ENCODE data around the gene TLX2. TPM values are rescaled to one million over a fixed set of nuclear protein-coding genes. Genes with fewer than 3 reads are reported as not detected.

Gene TLX2
- polyA plus RNA-seq, 3 donors = not detected

GRCh38 chr2:74505448-74506246, 8.6 kb upstream of the TLX2 start:
- H3K9me3 Mint-ChIP-seq = peaks cover 0 to 9% (median 4%) of the 10 kb centered on the region in 7 donors
- H3K4me3 ChIP-seq (replicated peaks in 1 of 3; ENCODE audit: low read depth in 2 of 3, low read length in 3 of 3) = peak overlapping the region in 1 of 3 experiments; percentile 88
- H3K4me2 ChIP-seq (replicated peaks; ENCODE audit: extremely low read depth, low read length, poor library complexity, severe bottlenecking) = peak overlapping the region; percentile 96
- peaks cover 58% of the 10 kb centered on the region for H3K4me1 Mint-ChIP-seq
- peaks cover 38 to 57% (median 44%) of the 10 kb centered on the region in 3 donors for H3K27me3 Mint-ChIP-seq (ENCODE audit: low read depth in 3 of 3)
- peaks cover 28% of the 10 kb centered on the region for H3K79me2 ChIP-seq (ENCODE audit: insufficient read depth, low read length)
- intact Hi-C loops (cut with micrococcal nuclease) = no loop called here
- H3K4me1 ChIP-seq (ENCODE audit: control insufficient read depth in 1 of 2, insufficient read depth in 2 of 2, low read length in 2 of 2) = peaks cover 57 to 63% of the 10 kb centered on the region in 2 donors
- TF ChIP-seq, protein P1, sequence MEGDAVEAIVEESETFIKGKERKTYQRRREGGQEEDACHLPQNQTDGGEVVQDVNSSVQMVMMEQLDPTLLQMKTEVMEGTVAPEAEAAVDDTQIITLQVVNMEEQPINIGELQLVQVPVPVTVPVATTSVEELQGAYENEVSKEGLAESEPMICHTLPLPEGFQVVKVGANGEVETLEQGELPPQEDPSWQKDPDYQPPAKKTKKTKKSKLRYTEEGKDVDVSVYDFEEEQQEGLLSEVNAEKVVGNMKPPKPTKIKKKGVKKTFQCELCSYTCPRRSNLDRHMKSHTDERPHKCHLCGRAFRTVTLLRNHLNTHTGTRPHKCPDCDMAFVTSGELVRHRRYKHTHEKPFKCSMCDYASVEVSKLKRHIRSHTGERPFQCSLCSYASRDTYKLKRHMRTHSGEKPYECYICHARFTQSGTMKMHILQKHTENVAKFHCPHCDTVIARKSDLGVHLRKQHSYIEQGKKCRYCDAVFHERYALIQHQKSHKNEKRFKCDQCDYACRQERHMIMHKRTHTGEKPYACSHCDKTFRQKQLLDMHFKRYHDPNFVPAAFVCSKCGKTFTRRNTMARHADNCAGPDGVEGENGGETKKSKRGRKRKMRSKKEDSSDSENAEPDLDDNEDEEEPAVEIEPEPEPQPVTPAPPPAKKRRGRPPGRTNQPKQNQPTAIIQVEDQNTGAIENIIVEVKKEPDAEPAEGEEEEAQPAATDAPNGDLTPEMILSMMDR (IDR thresholded peaks at IDR 0.05) = no peak
- H3K27me3 ChIP-seq (ENCODE audit: control insufficient read depth in 2 of 2, insufficient read depth in 2 of 2, low read length in 2 of 2) = peaks cover 25 to 46% of the 10 kb centered on the region in 2 donors
- H3K9ac ChIP-seq (ENCODE audit: insufficient read depth, low read length, poor library complexity, severe bottlenecking) = no peak overlapping the region
- H3K36me3 Mint-ChIP-seq = peaks cover 28 to 47% of the 10 kb centered on the region in 2 donors
- no peaks in the 10 kb centered on the region for H4K20me1 ChIP-seq (ENCODE audit: insufficient read depth, low read length)
- peak overlapping the region; percentile 59 to 100 for H3K4me3 Mint-ChIP-seq
- H3K36me3 ChIP-seq (replicated peaks in 1 of 2; ENCODE audit: control insufficient read depth in 1 of 2, insufficient read depth in 2 of 2, low read length in 2 of 2) = no peaks in the 10 kb centered on the region
- H3K9me3 ChIP-seq (replicated peaks in 1 of 2; ENCODE audit: control insufficient read depth in 1 of 2, insufficient read depth in 1 of 2, low read length in 2 of 2) = no peaks in the 10 kb centered on the region
- no peak overlapping the region for H2AFZ ChIP-seq (ENCODE audit: insufficient read depth, low read depth, low read length, poor library complexity, severe bottlenecking)
- peak overlapping the region; percentile 95 to 98 for H3K27ac ChIP-seq (ENCODE audit: low read depth in 1 of 2, low read length in 2 of 2)
- WGBS (ENCODE audit: insufficient coverage) = 100% methylated on average over 3 of the region's 14 CpGs
- peak overlapping the region in 6 of 7 donors; percentile 18 to 100 (median 81) for H3K27ac Mint-ChIP-seq
- no peak for DNase-seq

DNA sequence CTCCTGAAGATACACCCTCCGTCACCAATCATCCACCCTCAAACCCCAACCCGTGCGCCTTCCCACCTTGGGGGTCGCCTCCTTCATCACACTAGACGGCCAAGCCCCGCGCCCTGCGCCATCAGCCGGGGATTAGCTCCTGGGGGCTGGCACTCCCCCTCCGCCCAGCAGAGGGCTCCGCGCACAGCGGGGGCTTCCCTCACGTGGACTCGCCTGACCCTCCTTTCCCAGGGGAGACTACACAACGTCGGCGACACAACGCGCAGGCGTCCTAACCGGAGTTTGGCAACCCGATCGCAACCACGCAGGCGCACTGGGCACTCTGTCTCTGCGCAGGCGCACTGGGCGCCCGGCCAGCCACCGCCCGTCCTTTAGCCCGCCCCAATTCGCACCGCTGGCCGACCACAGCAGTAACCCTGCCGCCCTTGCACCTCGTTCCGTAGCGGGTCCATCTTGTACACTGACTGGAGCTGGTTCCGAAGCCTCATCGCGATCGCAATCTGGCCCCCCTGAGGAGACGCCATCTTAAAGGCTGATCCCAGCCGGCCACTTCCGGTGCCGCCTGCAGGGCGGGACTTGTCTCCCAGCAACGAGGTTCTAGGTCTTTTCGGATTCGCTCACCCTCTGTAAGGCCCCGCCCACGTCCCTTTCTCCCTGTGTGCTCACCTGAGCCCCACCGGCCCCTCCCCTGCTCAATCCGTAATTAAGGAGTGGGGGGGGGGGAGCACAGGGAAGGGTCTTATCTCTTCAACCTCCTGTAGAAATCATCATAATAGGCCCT, 6.9 kb upstream of the TLX2 start, which contains the start of gene PCGF1:
PCGF1 (minus strand) TSS at position 551 of the 781 bp plus-strand sequence; CDS start at position 524, 27 bp downstream.
- intact Hi-C loops (cut with micrococcal nuclease) = loop anchor here in 1 of 2 donors (1.0 kb wide), 1 partner anchor 22 kb away; the partner anchor contains the start of genes AUP1 and HTRA2
- Mint-ChIP-seq H3K27ac (peak within 1 kb of the TSS; percentile 98 to 100 (median 100)), H3K27me3 (ENCODE audit: low read depth in 3 of 3) (peaks cover 37 to 57% (median 44%) of the 10 kb centered on the region in 3 donors), H3K4me1 (peaks cover 59% of the 10 kb centered on the region), H3K9me3 (peaks cover 0 to 12% (median 8%) of the 10 kb centered on the region in 7 donors), H3K36me3 (peaks cover 25 to 36% of the 10 kb centered on the region in 2 donors), H3K4me3 (peak within 1 kb of the TSS; percentile 96 to 100)
- Histone ChIP-seq H4K20me1 (ENCODE audit: insufficient read depth, low read length) (no peaks in the 10 kb centered on the region), H3K9me3 (replicated peaks in 1 of 2; ENCODE audit: control insufficient read depth in 1 of 2, insufficient read depth in 1 of 2, low read length in 2 of 2) (peaks cover 0 to 4% of the 10 kb centered on the region in 2 donors), H3K4me3 (replicated peaks in 1 of 3; ENCODE audit: low read depth in 2 of 3, low read length in 3 of 3) (peak within 1 kb of the TSS; percentile 61 to 88 (median 79)), H3K9ac (ENCODE audit: insufficient read depth, low read length, poor library complexity, severe bottlenecking) (peak within 1 kb of the TSS; percentile 88), H3K79me2 (ENCODE audit: insufficient read depth, low read length) (peaks cover 28% of the 10 kb centered on the region), H3K27me3 (ENCODE audit: control insufficient read depth in 2 of 2, insufficient read depth in 2 of 2, low read length in 2 of 2) (peaks cover 25 to 46% of the 10 kb centered on the region in 2 donors), H3K4me2 (replicated peaks; ENCODE audit: extremely low read depth, low read length, poor library complexity, severe bottlenecking) (peak within 1 kb of the TSS; percentile 96), H2AFZ (ENCODE audit: insufficient read depth, low read depth, low read length, poor library complexity, severe bottlenecking) (peak within 1 kb of the TSS; percentile 99), H3K27ac (ENCODE audit: low read depth in 1 of 2, low read length in 2 of 2) (peak within 1 kb of the TSS; percentile 95 to 98), H3K36me3 (replicated peaks in 1 of 2; ENCODE audit: control insufficient read depth in 1 of 2, insufficient read depth in 2 of 2, low read length in 2 of 2) (no peaks in the 10 kb centered on the region), H3K4me1 (ENCODE audit: control insufficient read depth in 1 of 2, insufficient read depth in 2 of 2, low read length in 2 of 2) (peaks cover 52 to 58% of the 10 kb centered on the region in 2 donors)
- DNase-seq = peak; percentile 96 to 99 (median 96)
- TF ChIP-seq, protein P1 (IDR thresholded peaks at IDR 0.05) = no peak
- 1% methylated on average over 54 of the region's 56 CpGs for WGBS (ENCODE audit: insufficient coverage)

Measured in CD14-positive monocyte (primary cell).